IMR-90 (cell line): ENCODE measurements around the gene IRS2. TPM values are rescaled to one million over a fixed set of nuclear protein-coding genes. Genes with fewer than 3 reads are reported as not detected.

Experiments used
- ATAC-seq: fragments of 200-7000 bp; cut with Tn5 transposase; 2 replicates; pipeline ENCODE4 v1.9.1; 2020; ENCODE audit warnings: low read depth, mild to moderate bottlenecking, moderate library complexity
- BruUV-seq: library from RNA; stranded (reverse); fragments of 400-500 nt; replicated peaks from 2 replicates; lab custom pipeline; 2021; lab: Mats Ljungman, UMichigan
- CTCF ChIA-PET: fragments of 300-600 bp; formaldehyde crosslinking; extraction: SDS; loops from one replicate; lab custom pipeline; 2021; ENCODE audit warnings: antibody characterized with exemption; lab: Yijun Ruan, JAX
- POLR2A ChIA-PET: fragments of 300-600 bp; sonication (Branson Sonifier 250); formaldehyde crosslinking; loops from one replicate; lab custom pipeline; 2022; ENCODE audit warnings: antibody characterized with exemption; ENCODE audit not compliant: unreplicated experiment; lab: Charles Lee
- DNase-seq: peaks from one replicate; pipeline ENCODE4 v3.0.0; 2013
- H2AFZ ChIP-seq: replicated peaks from 2 replicates; pipeline ENCODE3; 2013; ENCODE audit warnings: low read length, mild to moderate bottlenecking; ENCODE audit not compliant: poor library complexity
- H2AK5ac ChIP-seq: 2 replicates; pipeline ENCODE4 v1.6.1; 2013; ENCODE audit warnings: low read depth, low read length, inconsistent platforms
- H2AK9ac ChIP-seq: replicated peaks from 2 replicates; pipeline ENCODE3; 2013; ENCODE audit warnings: mild to moderate bottlenecking, low read depth, low read length, moderate library complexity; ENCODE audit not compliant: poor library complexity
- H2BK120ac ChIP-seq: 2 replicates; pipeline ENCODE4 v1.6.1; 2013; ENCODE audit warnings: low read depth, low read length, inconsistent platforms
- H2BK15ac ChIP-seq: 3 replicates; pipeline ENCODE4 v1.6.1; 2013; ENCODE audit warnings: low read depth, low read length, inconsistent platforms
- H2BK20ac ChIP-seq: 2 replicates; pipeline ENCODE4 v1.6.1; 2013; ENCODE audit warnings: low read depth, mild to moderate bottlenecking, inconsistent platforms, low read length, moderate library complexity
- H2BK5ac ChIP-seq: 2 replicates; pipeline ENCODE4 v1.6.1; 2013; ENCODE audit warnings: mild to moderate bottlenecking, low read depth, low read length, inconsistent platforms; ENCODE audit not compliant: poor library complexity, severe bottlenecking
- H3K14ac ChIP-seq: replicated peaks from 2 replicates; pipeline ENCODE4 v1.6.1; 2013; ENCODE audit warnings: low read depth, low read length, inconsistent platforms
- H3K18ac ChIP-seq: 2 replicates; pipeline ENCODE4 v1.6.1; 2013; ENCODE audit warnings: low read depth, low read length, control low read depth
- H3K23ac ChIP-seq: 2 replicates; pipeline ENCODE4 v1.6.1; 2013; ENCODE audit warnings: low read depth, low read length, inconsistent platforms
- H3K27ac ChIP-seq: 2 replicates; pipeline ENCODE4 v1.5.1; 2013; ENCODE audit warnings: mild to moderate bottlenecking, control low read depth, low read length; ENCODE audit not compliant: insufficient read depth
- H3K27me3 ChIP-seq: 2 replicates; pipeline ENCODE4 v1.6.1; 2013; ENCODE audit warnings: low read length; ENCODE audit not compliant: control insufficient read depth, insufficient read depth
- H3K36me3 ChIP-seq: 2 replicates; pipeline ENCODE4 v1.6.1; 2013; ENCODE audit warnings: low read length, mixed read lengths; ENCODE audit not compliant: control insufficient read depth, insufficient read depth
- H3K4ac ChIP-seq: 2 replicates; pipeline ENCODE4 v1.6.1; 2013; ENCODE audit warnings: low read depth, low read length, inconsistent platforms
- H3K4me1 ChIP-seq: 2 replicates; pipeline ENCODE4 v1.6.1; 2013; ENCODE audit warnings: low read length, mixed read lengths; ENCODE audit not compliant: control insufficient read depth, insufficient read depth
- H3K4me2 ChIP-seq: 2 replicates; pipeline ENCODE4 v1.6.1; 2013; ENCODE audit warnings: low read depth, mild to moderate bottlenecking, control low read depth, low read length, moderate library complexity
- H3K4me3 ChIP-seq: 2 replicates; pipeline ENCODE4 v1.5.1; 2013; ENCODE audit warnings: low read depth, mild to moderate bottlenecking, control low read depth, low read length, moderate library complexity; ENCODE audit not compliant: insufficient read depth
- H3K56ac ChIP-seq: 2 replicates; pipeline ENCODE4 v1.6.1; 2013; ENCODE audit warnings: low read length, inconsistent platforms; ENCODE audit not compliant: insufficient read depth; ENCODE audit errors: extremely low read depth
- H3K79me1 ChIP-seq, 2 experiments: 2 replicates each; pipeline ENCODE4 v1.6.1; 2013; ENCODE audit warnings: low read length in 2 of 2, inconsistent platforms in 1 of 2, low read depth in 1 of 2
- H3K9ac ChIP-seq: 2 replicates; pipeline ENCODE4 v1.6.1; 2013; ENCODE audit warnings: low read depth, low read length, control low read depth
- H3K9me1 ChIP-seq: 2 replicates; pipeline ENCODE4 v1.6.1; 2013; ENCODE audit warnings: low read length, inconsistent platforms; ENCODE audit not compliant: insufficient read depth
- H3K9me3 ChIP-seq: 2 replicates; pipeline ENCODE4 v1.6.1; 2013; ENCODE audit warnings: low read length; ENCODE audit not compliant: control insufficient read depth, insufficient read depth
- H4K20me1 ChIP-seq: 2 replicates; pipeline ENCODE4 v1.6.1; 2013; ENCODE audit warnings: low read length, inconsistent platforms; ENCODE audit not compliant: insufficient read depth
- H4K5ac ChIP-seq: 2 replicates; pipeline ENCODE4 v1.6.1; 2013; ENCODE audit warnings: mild to moderate bottlenecking, low read depth, low read length, control low read depth
- H4K8ac ChIP-seq, 2 experiments: 2 replicates each; pipeline ENCODE4 v1.6.1; 2013; ENCODE audit warnings: low read depth in 2 of 2, low read length in 2 of 2, control low read depth in 1 of 2, inconsistent platforms in 1 of 2
- H4K91ac ChIP-seq: 2 replicates; pipeline ENCODE4 v1.6.1; 2013; ENCODE audit warnings: low read depth, low read length, inconsistent platforms; ENCODE audit not compliant: insufficient read depth
- BHLHE40 ChIP-seq: fragments of 150-350 bp; IDR thresholded peaks from 2 replicates; pipeline ENCODE4 v1.6.1; 2016; ENCODE audit warnings: mild to moderate bottlenecking, low read depth, low read length
- CEBPB ChIP-seq: IDR thresholded peaks from 2 replicates; pipeline ENCODE4 v1.6.1; 2012; ENCODE audit warnings: low read depth, low read length, improper control_type of control experiment
- CHD1 ChIP-seq: IDR thresholded peaks from 2 replicates; pipeline ENCODE4 v1.6.1; 2012; ENCODE audit warnings: low read depth, low read length, improper control_type of control experiment
- CTCF ChIP-seq: conservative IDR thresholded peaks from 2 replicates; pipeline ENCODE4 v1.5.1; 2012; ENCODE audit warnings: mild to moderate bottlenecking, low read depth, low read length, improper control_type of control experiment
- ELK1 ChIP-seq: fragments of 150-350 bp; IDR thresholded peaks from 2 replicates; pipeline ENCODE4 v1.6.1; 2016; ENCODE audit warnings: low read depth, mild to moderate bottlenecking, low read length, moderate library complexity, borderline replicate concordance
- FOS ChIP-seq: fragments of 150-350 bp; IDR thresholded peaks from 2 replicates; pipeline ENCODE4 v1.6.1; 2016; ENCODE audit warnings: low read depth, low read length
- MAFK ChIP-seq: IDR thresholded peaks from 2 replicates; pipeline ENCODE4 v1.6.1; 2012; ENCODE audit warnings: low read depth, low read length, improper control_type of control experiment
- MAZ ChIP-seq: IDR thresholded peaks from 2 replicates; pipeline ENCODE4 v1.6.1; 2012; ENCODE audit warnings: low read depth, mild to moderate bottlenecking, low read length, improper control_type of control experiment, moderate library complexity, borderline replicate concordance
- NFE2L2 ChIP-seq: fragments of 150-350 bp; IDR thresholded peaks from 2 replicates; pipeline ENCODE4 v1.6.1; 2016; ENCODE audit warnings: low read depth, mild to moderate bottlenecking, low read length
- RAD21 ChIP-seq: IDR thresholded peaks from 2 replicates; pipeline ENCODE4 v1.6.1; 2012; ENCODE audit warnings: low read length, improper control_type of control experiment
- RCOR1 ChIP-seq: IDR thresholded peaks from 2 replicates; pipeline ENCODE4 v1.6.1; 2012; ENCODE audit warnings: mild to moderate bottlenecking, low read length, improper control_type of control experiment; ENCODE audit not compliant: insufficient replicate concordance
- RFX5 ChIP-seq: IDR thresholded peaks from 2 replicates; pipeline ENCODE4 v1.8.0; 2012; ENCODE audit warnings: low read depth, mild to moderate bottlenecking, low read length, moderate library complexity
- SMC3 ChIP-seq: fragments of 150-350 bp; IDR thresholded peaks from 2 replicates; pipeline ENCODE4 v1.6.1; 2016; ENCODE audit warnings: low read depth, mild to moderate bottlenecking, antibody characterized with exemption, low read length, moderate library complexity
- WGBS, 2 experiments: methylation state at CpG; one replicate each; pipeline versions ENCODE4 v1.1.5 to v1.1.7; 2013; ENCODE audit warnings: missing lambda C conversion rate in 2 of 2; ENCODE audit not compliant: insufficient read length in 1 of 2; ENCODE audit errors: extremely low coverage in 2 of 2; 5-methylcytosine and 5-hydroxymethylcytosine counted together
- dilution Hi-C: fragments of 300-500 bp; cut with HindIII; formaldehyde crosslinking; loops from one replicate; pipeline ENCODE4 v1.14.3; 2018; ENCODE audit warnings: low sequenced_read_pairs; ENCODE audit not compliant: unreplicated experiment
- in situ Hi-C: fragments of 300-500 bp; cut with MboI; formaldehyde crosslinking; loops from 3 replicates; pipeline ENCODE4 v1.14.3; 2019; ENCODE audit warnings: low sequenced_read_pairs, inconsistent platforms, mixed read lengths
- intact Hi-C: fragments of 100-400 bp; cut with micrococcal nuclease; formaldehyde crosslinking; loops from 2 replicates; pipeline ENCODE4 v1.10.0; 2022
- polyA plus RNA-seq, 3 experiments: library from polyadenylated mRNA; depleted of rRNA; stranded (reverse); fragments of >200 nt; gene quantifications; 2 replicates each; pipeline ENCODE4 v1.2.3, GENCODE V29; 2012; ENCODE audit warnings: low replicate concordance in 1 of 3
- total RNA-seq: library from RNA; depleted of rRNA; stranded (reverse); fragments of >200 nt; gene quantifications from 2 replicates; pipeline ENCODE4 v1.2.3, GENCODE V29; 2012

IRS2 gene
- total and polyA plus RNA-seq, 2 of the 4 experiments (the other 2 are of a cell fraction): 0.36 to 1.4 TPM

GRCh38 chr13:109728791-109729731 is 57.3 kb downstream of the IRS2 start (continued):
- TF ChIP-seq MAFK: no peak

- ATAC-seq: no peak
- BruUV-seq: no TSS peak
- TF ChIP-seq MAFK (no peak), RFX5 (no peak), CTCF (no peak), ELK1 (no peak), SMC3 (no peak), BHLHE40 (no peak), CHD1 (no peak), NFE2L2 (no peak), FOS (no peak), RAD21 (no peak), MAZ (no peak), CEBPB (no peak), RCOR1 (no peak)
These were observed 58.3 kb downstream of the IRS2 start for GRCh38 chr13:109728061-109728460.

More at GRCh38 chr13:109728061-109728460, 58.3 kb downstream of the IRS2 start:
- Histone ChIP-seq H2AK9ac (no peak overlapping the region), H2AK5ac (no peak overlapping the region), H3K14ac (no peak overlapping the region), H3K27me3 (peaks cover 43% of the 10 kb centered on the region), H3K9me1 (no peaks in the 10 kb centered on the region), H2BK120ac (no peak overlapping the region), H4K8ac (no peak overlapping the region), H3K18ac (no peak overlapping the region), H3K27ac (no peak overlapping the region), H4K91ac (no peak overlapping the region), H3K9me3 (peaks cover 2% of the 10 kb centered on the region; the same call in 1 of the 2 replicates), H3K56ac (no peak overlapping the region), H2BK5ac (no peak overlapping the region), H3K4me2 (no peak overlapping the region), H4K5ac (no peak overlapping the region), H3K4me3 (no peak overlapping the region), H3K23ac (no peak overlapping the region), H4K20me1 (no peaks in the 10 kb centered on the region), H3K9ac (no peak overlapping the region), H2BK15ac (no peak overlapping the region), H3K4ac (no peak overlapping the region), H3K36me3 (no peaks in the 10 kb centered on the region), H2AFZ (no peak overlapping the region), H2BK20ac (no peak overlapping the region), H3K79me1 (no peaks in the 10 kb centered on the region), H3K4me1 (no peaks in the 10 kb centered on the region)
- ChIA-PET CTCF (no interaction called here), POLR2A (no interaction called here)
- in situ Hi-C loops: no loop called here
- no peak for DNase-seq
- WGBS, 2 experiments: 100% methylated on average over 1 of the region's 10 CpGs; no CpG with 5 or more reads in 1 of the 2 experiments
- dilution Hi-C loops: no loop called here
- intact Hi-C loops: no loop called here
